CD4-positive, alpha-beta T cell treated with Interleukin-15 for 1 hour (primary cell): ENCODE results near the gene TRABD2B.

Experiments used
- DNase-seq: peaks from one replicate; pipeline ENCODE4 v3.0.0-alpha.2; 2020

TRABD2B gene

DNA sequence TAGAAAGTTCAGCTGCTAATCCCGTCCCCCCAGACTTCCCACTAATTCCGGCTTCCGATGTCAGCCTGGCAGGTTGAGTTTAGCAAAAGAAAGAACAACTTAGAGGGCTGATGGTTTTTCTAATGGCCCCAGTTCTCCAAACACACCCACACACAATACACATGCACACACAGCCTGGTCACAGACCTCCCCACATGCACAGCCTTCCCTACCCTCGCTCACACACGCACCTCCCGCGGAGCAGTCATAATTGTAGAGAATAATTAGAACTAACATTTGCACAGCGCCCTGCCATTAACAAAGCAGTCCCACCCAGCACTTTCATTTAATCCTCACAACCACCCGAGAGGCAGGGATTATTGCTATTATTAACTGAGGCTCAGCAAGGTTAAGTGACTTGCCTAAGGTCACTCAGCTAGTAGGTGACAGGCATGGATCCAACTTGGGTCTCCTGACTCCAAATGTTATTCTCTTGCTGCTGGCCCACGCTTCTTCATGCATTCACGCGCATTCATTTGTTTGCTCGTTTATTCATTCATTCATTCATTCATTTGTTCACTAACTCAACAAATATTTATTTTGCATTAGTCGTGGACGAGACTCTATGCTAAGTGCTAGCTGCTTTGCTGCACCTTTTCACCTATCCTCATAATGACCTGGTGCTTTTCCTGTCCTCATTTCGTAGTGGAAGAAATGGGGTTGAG is 284.4 kb downstream of the TRABD2B start:
- no peak for DNase-seq

DNA sequence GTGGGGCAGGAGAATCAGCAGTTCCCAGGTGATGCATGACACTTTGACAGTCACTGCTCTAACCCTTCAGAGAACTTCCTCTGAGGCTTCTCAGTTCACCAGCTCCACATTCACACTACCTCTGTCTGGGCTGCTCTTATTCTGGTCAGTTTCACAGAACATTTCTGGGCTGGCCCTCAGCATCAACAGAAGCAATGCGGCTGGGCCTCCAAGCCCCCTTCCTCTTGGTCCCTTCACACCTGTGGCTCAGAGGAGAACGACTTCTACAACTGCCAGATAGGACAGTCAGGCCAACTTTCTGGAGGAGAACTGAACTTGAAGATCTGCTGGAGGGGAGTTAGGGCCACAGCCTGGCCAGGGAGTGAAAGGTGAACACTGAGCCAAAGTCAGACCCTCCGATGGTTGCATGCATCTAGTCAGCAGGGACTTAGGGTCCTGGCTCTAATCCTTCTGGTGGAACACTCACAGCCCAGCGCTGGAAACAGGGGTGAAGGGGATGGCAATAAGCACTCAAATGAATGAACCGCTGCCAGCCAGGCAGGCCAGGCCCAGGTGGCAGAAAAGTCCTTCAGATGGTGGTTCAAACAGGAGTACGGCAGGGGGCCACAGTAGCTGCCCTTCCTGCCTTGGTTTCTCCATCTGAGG is 285.2 kb downstream of the TRABD2B start:
- DNase-seq = no peak

DNA sequence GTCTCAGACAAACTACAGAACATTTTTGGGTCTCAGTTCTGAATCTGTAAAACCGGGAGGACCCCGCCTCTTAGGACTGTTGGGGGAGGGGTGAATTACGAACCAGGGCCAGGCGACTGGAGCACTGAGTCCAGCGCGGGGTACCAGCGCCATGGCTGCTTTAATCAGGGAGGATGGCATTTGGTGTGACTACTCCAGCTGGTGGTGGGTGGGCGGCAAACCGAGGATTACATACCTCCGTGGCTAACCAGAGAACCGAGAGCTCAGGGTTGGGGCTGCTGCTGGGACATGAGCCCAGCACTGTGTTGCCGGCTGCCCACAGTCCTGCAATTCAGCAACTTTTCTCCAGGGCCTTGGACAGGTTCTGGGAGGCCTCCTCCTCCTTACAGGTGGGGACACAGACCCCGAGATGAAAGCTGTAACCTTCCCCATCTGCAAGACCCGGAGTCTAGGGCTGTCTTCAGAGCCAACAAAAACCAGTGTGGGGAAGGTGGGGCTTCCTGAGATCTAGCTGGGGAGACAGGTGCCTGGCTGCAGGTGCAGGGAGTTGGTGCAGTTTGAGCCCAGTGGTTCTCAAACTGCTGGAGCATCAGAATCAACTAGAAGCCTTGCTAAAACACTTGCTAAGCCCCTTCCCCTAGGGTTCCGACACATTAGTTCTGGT is 285.9 kb downstream of the TRABD2B start:
- DNase-seq = no peak
